ENCODE measurements around the gene BZW1. TPM values are rescaled to one million over a fixed set of nuclear protein-coding genes. Genes with fewer than 3 reads are reported as not detected.

BZW1 gene
- polyA plus RNA-seq, 1 experiment = 233 TPM

DNA sequence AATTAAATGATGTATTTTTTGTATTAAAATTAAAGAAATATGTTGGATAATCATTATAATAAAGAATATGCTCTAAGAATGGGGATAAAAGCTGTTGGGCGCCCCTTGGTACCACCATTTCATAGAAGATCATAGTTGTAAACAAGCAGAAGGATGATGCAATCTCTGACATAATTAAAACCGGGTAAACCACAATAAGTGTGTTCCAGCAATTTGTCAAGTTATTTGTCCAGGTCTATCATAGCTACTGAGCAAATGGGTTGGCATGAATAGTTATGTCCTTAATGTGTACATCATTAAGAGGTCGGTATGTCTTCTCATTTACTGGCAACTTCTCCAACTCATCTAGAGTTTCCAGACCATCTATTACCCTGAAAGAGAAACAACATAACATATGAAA is 59.4 kb downstream of the BZW1 start:
- H3K27me3 ChIP-seq (ENCODE audit: control insufficient read depth, insufficient read depth, low read length) = no peaks in the 10 kb centered on the region

DNA sequence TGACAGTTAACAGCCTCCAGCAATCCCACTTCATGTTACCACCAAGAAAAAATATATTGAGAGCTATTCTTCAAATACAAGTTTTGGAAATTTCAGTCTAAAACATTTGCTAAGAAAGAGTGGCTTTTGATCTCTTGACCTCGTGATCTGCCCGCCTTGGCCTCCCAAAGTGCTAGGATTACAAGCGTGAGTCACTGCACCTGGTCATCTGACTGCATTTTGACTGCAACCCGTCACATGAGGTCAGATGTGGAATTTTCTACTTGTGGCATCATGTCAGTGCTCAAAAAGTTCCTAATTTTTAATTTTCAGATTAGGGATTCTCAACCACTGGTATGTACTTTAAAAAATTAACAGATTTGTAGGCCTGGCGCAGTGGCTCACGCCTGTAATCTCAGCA is 61.9 kb downstream of the BZW1 start:
- CTCF ChIA-PET = no interaction called here
- DNase-seq (ENCODE audit: low read depth) = no peak
- Histone ChIP-seq H3K4me3 (ENCODE audit: low read depth, low read length) (no peak overlapping the region), H3K27me3 (ENCODE audit: control insufficient read depth, insufficient read depth, low read length) (no peaks in the 10 kb centered on the region), H3K36me3 (ENCODE audit: control insufficient read depth, insufficient read depth, low read length) (peaks cover 3% of the 10 kb centered on the region; the same call in 1 of the 2 replicates)
- POLR2A ChIA-PET = no interaction called here
- TF ChIP-seq, protein P1, sequence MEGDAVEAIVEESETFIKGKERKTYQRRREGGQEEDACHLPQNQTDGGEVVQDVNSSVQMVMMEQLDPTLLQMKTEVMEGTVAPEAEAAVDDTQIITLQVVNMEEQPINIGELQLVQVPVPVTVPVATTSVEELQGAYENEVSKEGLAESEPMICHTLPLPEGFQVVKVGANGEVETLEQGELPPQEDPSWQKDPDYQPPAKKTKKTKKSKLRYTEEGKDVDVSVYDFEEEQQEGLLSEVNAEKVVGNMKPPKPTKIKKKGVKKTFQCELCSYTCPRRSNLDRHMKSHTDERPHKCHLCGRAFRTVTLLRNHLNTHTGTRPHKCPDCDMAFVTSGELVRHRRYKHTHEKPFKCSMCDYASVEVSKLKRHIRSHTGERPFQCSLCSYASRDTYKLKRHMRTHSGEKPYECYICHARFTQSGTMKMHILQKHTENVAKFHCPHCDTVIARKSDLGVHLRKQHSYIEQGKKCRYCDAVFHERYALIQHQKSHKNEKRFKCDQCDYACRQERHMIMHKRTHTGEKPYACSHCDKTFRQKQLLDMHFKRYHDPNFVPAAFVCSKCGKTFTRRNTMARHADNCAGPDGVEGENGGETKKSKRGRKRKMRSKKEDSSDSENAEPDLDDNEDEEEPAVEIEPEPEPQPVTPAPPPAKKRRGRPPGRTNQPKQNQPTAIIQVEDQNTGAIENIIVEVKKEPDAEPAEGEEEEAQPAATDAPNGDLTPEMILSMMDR (IDR thresholded peaks at IDR 0.05; ENCODE audit: insufficient read depth, low read depth, low read length) = no peak

More for the DNA sequence above, 59.4 kb downstream of the BZW1 start:
- DNase-seq (ENCODE audit: low read depth) = no peak
- POLR2A ChIA-PET = no interaction called here
- Histone ChIP-seq H3K4me3 (ENCODE audit: low read depth, low read length) (no peak overlapping the region), H3K36me3 (ENCODE audit: control insufficient read depth, insufficient read depth, low read length) (peaks cover 3% of the 10 kb centered on the region; the same call in 1 of the 2 replicates)
- TF ChIP-seq, protein P1 (IDR thresholded peaks at IDR 0.05; ENCODE audit: insufficient read depth, low read depth, low read length) = no peak
- CTCF ChIA-PET = interaction anchor here (0.6 kb wide), 1 partner anchor 96 kb away, joined by 4 read pairs; no protein-coding TSS in a partner anchor

Small RNA genes within 50 kb of the gene (small RNA-seq; reads per million reads assigned to genes)
- gene RF00019 (ENCODE audit: insufficient read length, low read depth, low replicate concordance) (not detected), gene RNA5SP115 (ENCODE audit: insufficient read length, low read depth, low replicate concordance) (not detected), gene RNU1-133P (ENCODE audit: insufficient read length, low read depth, low replicate concordance) (not detected), gene RNU6-31P (ENCODE audit: insufficient read length, low read depth, low replicate concordance) (not detected)

Other genes starting within 250 kb of the BZW1 start
- gene AOX1, start 225.9 kb upstream of the BZW1 start, polyA plus RNA-seq (2011; rRNA removed) = 10.2 and 16.0 TPM in 2 replicates
- gene CLK1, start 52.7 kb downstream of the BZW1 start, polyA plus RNA-seq (2011; rRNA removed) = 35.9 and 66.2 TPM in 2 replicates
- gene PPIL3, start 77.2 kb downstream of the BZW1 start, polyA plus RNA-seq (2011; rRNA removed) = 20.8 and 47.8 TPM in 2 replicates
- 37.5 and 51.3 TPM in 2 replicates for gene NIF3L1, start 77.5 kb downstream of the BZW1 start, polyA plus RNA-seq (2011; rRNA removed)
- 1.9 and 3.7 TPM in 2 replicates for gene ORC2, start 151.8 kb downstream of the BZW1 start, polyA plus RNA-seq (2011; rRNA removed)

Measured in BJ (cell line).